SK-N-MC (cell line): Measurements from ENCODE around the gene MAP1LC3B.

ENCODE experiments used
- EZH2 ChIP-seq: fragments of 200-600 bp; sonication (generic); IDR thresholded peaks from one replicate; pipeline ENCODE4 v1.6.1; 2017; ENCODE audit warnings: antibody characterized with exemption
- POLR2AphosphoS5 ChIP-seq: IDR thresholded peaks from 2 replicates; pipeline ENCODE4 v1.6.1; 2012; ENCODE audit warnings: mild to moderate bottlenecking, low read depth, low read length, borderline replicate concordance

DNA sequence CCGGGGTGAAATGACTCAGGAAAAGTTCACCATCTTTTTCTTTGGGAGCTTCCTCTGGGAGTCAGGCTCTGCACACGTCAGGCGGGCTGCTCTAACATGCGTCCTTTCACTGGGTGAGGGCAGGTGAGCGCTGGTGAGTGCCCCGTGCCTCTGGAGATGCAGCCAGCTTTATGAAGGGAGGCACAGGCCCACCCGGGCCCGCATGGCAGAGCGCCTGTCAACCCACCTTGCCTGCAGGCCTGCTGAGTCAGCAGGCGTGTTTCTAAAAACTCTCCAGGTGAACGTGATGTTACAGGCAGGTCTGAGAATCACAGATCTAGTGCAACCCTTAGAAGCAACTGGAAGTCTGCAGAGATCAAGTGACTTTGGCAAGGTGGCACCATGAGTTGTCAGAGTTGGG is 18.4 kb downstream of the MAP1LC3B start:
- TF ChIP-seq EZH2 = no peak
- TF ChIP-seq POLR2AphosphoS5 = no peak
